Smooth muscle cell of trachea (primary cell): ENCODE results near the gene RAB40A. TPM values are rescaled to one million over a fixed set of nuclear protein-coding genes. Genes with fewer than 3 reads are reported as not detected.

Source experiments
- total RNA-seq: library from RNA; depleted of rRNA; stranded (reverse); fragments of >200 nt; gene quantifications from 2 replicates; pipeline ENCODE4 v1.2.1, GENCODE V29; 2014

The RAB40A gene
- total RNA-seq = under 0.01 and 0.15 TPM in 2 replicates

GRCh38 chrX:103519389-103519788 is at the start of gene RAB40A:
Gene RAB40A (minus strand): TSS chrX:103519489. CDS start chrX:103500756, 18,733 bp downstream.

Other genes with a start within 250 kb of the RAB40A start
- not detected in 2 replicates for gene TCEAL5, start 242.7 kb downstream of the RAB40A start, total RNA-seq
- gene BEX2, start 208.5 kb downstream of the RAB40A start, total RNA-seq = 0.73 and 0.99 TPM in 2 replicates
- gene TCEAL7, start 189.2 kb downstream of the RAB40A start, total RNA-seq = 43.7 and 66.8 TPM in 2 replicates
- gene TCEAL9, start 163.0 kb downstream of the RAB40A start, total RNA-seq = 77.6 and 144 TPM in 2 replicates
- 321 and 412 TPM in 2 replicates for gene BEX3, start 143.0 kb downstream of the RAB40A start, total RNA-seq
- 32.6 and 43.5 TPM in 2 replicates for gene TCEAL4, start 66.0 kb upstream of the RAB40A start, total RNA-seq
- gene TCEAL3, start 88.5 kb upstream of the RAB40A start, total RNA-seq = 15.5 and 17.7 TPM in 2 replicates
- 20.5 and 30.8 TPM in 2 replicates for gene TCEAL1, start 109.5 kb upstream of the RAB40A start, total RNA-seq
- 396 and 849 TPM in 2 replicates for gene MORF4L2, start 167.2 kb upstream of the RAB40A start, total RNA-seq
- 0.17 TPM in 1 of 2 replicates, not detected in the other for gene TMEM31, start 191.4 kb upstream of the RAB40A start, total RNA-seq